NCI-H146 treated with DMSO at 0.1 percent for 48 hours (cell line): ENCODE measurements around the gene RNF144B.

Experiments used
- DNase-seq: peaks from one replicate; lab custom pipeline; 2025; ENCODE audit not compliant: unreplicated experiment; lab: John Stamatoyannopoulos, UW

The RNF144B gene

DNA sequence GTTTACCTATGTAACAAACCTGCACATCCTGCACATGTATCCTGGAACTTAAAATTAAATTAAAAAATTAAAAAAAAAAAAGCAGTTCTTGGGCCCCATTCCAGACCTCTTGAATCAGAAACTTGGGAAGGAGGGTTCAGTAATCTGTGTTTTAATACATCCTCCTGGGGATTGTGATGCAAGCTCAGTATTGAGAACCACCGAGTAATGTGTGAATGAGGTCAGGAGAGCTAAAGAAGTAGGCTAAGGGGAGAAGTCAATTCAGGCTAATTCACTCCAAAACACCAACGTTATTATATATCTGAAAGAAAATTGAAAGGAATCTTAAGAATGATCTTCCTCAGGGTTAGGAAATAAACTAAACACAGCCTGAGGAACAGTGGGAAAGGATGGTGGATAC lies 120.4 kb downstream of the RNF144B start:
- DNase-seq, result no peak

- no peak for DNase-seq
Observed at GRCh38 chr6:18509871-18510643, 122.9 kb downstream of the RNF144B start.

DNA sequence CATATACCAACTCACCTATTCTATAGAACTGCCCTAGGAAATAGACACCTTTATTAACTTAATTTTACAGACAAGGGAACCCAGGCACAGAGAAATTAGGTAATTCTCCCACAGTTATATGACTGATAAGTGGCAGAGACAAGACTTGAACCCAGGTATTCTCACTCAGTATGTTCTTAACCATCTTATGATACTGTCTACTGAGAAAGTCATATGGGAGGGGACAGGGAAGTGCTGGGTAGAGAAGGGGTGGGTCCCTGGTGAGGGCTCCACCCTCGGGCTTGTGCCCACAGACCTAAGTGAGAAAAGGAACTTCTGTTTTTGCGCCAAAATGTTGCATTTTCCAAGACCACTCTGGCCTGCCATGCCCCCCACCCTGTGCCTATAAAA lies 123.5 kb downstream of the RNF144B start:
- DNase-seq, result no peak

DNA sequence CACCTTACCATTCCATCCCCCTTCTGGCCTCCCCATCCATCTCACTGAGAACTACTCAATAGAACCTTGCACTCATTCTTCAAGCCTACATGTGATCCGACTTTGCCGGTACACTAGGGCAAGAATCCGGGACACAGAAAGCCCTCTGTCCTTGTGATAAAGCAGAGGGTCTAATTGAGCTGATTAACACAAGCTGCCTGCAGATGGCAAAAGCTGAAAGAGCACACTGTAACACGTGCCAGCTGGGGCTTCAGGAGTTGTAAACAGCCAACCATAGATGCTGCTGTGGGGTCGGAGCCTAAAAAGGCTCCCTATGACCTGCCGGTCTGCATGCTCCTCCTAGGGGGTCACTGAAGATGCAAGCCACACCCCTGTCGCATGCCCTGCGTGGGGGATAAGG lies 124.1 kb downstream of the RNF144B start:
- DNase-seq, result no peak

- no peak for DNase-seq
Observed at GRCh38 chr6:18513253-18513798, 126.2 kb downstream of the RNF144B start.

DNA sequence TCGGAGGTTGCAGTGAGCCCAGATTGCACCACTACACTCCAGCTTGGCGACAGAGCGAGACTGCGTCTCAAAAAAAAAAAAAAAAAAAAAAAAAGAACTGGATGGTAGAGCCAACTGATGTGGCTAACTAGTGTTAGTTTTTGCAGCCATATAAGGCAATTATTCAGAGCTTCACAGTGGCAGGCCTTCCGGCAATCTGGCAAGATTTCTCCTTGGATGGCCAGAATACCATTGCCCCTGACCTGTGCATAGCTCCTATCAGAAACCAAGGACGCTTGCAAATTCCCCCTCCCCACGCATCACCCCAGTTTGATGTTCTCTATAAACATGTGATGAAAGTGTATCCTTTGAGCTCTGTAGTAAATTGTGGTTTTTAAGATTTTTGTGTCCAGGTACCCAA lies 127.0 kb downstream of the RNF144B start:
- DNase-seq, result no peak

DNA sequence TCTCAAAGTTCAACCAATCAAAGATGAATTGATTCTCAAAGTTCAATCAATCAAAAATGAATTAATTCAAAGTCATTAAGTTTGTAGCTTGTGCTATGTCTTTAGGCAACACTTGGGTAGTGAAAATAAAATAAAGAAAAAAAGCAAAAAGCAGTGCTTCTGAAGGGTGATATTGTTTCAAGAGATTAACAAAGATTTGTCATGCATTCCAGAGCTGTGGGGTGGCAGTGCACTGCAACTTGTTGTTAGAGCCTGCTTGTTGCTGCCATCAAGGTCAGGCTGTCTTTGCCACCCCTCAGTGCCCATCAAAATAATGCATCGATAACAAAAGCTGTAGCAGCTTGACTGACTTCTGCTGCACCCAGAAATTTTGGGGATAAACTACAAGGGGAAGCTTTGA lies 128.6 kb downstream of the RNF144B start:
- DNase-seq, result no peak
